ENCODE data around the gene MPP7.

DNA sequence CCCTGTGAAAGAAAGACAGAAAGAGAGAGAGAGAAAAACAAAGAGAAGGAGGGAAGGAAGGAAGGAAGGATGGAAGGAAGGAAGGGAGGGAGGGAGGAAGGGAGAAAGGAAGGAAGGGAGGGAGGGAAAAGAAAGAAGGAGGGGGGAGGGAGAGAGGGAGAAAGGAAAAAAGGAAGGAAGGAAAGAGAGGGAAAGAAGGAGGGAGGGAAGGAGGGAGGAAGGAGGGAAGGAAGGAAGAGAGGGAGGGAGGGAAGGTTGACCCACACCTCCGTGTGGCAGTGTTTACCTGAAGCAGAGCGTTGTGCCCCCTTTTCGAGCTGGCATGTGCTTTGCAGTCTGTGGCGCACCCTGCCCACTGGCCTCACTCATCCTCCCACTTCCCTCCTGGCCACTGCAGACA, 12.3 kb upstream of the MPP7 start:
- no peak for TF ChIP-seq POLR2A (IDR thresholded peaks at IDR 0.05; ENCODE audit: low read length)
- no peak for TF ChIP-seq GATA1 (IDR thresholded peaks at IDR 0.05; ENCODE audit: low read depth, low read length)

Data from erythroblast (primary cell).